BJ (cell line): ENCODE data around the gene STMN1. TPM values are rescaled to one million over a fixed set of nuclear protein-coding genes. Genes with fewer than 3 reads are reported as not detected.
A peak's percentile ranks its signal among the peaks of the same experiment; 100 is the strongest.

ENCODE experiments used
- CTCF ChIA-PET: fragments of 350-600 bp; formaldehyde crosslinking; extraction: SDS; loops from one replicate; lab custom pipeline; 2021; ENCODE audit warnings: antibody characterized with exemption, inconsistent platforms; lab: Yijun Ruan, JAX
- POLR2A ChIA-PET: fragments of 300-600 bp; sonication (Branson Sonifier 250); formaldehyde crosslinking; extraction: SDS; loops from one replicate; lab custom pipeline; 2021; ENCODE audit warnings: antibody characterized with exemption; lab: Charles Lee
- DNase-seq: peaks from one replicate; pipeline ENCODE4 v3.0.0-alpha.2; 2011; ENCODE audit warnings: low read depth
- H3K27me3 ChIP-seq: 2 replicates; pipeline ENCODE4 v1.6.0; 2011; ENCODE audit warnings: low read length; ENCODE audit not compliant: control insufficient read depth, insufficient read depth
- H3K36me3 ChIP-seq: 2 replicates; pipeline ENCODE4 v1.5.1; 2011; ENCODE audit warnings: low read length; ENCODE audit not compliant: control insufficient read depth, insufficient read depth
- H3K4me3 ChIP-seq: 2 replicates; pipeline ENCODE4 v1.5.1; 2011; ENCODE audit warnings: low read depth, mild to moderate bottlenecking, control low read depth, low read length
- polyA plus RNA-seq: library from polyadenylated mRNA; depleted of rRNA; stranded (reverse); fragments of >200 nt; gene quantifications from 2 replicates; pipeline ENCODE4 v1.2.3, GENCODE V29; 2011
- TF ChIP-seq, protein P1 (sequence below): IDR thresholded peaks from 2 replicates; pipeline ENCODE4 v1.5.1; 2011; ENCODE audit warnings: low read depth, mild to moderate bottlenecking, control low read depth, inconsistent platforms, low read length, moderate library complexity; ENCODE audit not compliant: insufficient read depth

The STMN1 gene
- polyA plus RNA-seq, 1 experiment, result 57.1 TPM

DNA sequence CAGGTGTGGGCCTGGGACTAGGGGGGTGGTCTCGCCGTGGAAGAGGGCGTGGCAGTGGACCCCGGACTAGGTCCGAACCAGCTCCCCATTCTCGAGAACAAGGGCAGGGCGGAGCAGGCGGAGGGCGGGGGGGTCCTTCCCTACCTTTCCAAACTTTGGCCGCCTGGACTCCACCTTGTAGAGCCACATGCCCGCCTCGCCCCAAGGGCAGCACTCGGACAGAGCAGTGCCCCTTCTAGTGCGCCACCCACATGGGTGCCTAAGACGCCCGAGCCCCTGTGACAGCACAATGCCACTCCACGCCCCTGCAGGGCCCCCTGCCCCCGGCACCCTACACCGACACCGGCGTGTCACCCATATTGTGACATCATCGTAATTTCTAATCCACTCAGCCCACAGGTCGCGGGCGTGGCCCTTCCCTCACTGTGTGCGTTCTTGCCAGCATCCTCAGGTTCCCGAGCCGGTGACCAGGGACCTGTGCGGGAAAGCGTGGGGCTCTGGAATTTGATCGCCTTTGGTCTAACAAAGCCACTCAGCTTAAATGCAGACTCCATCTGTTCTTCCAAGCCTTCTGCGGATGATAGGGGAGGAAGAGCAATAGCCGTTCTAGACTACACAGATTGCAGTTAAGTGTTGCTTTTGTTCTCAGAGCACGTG is 553 bp upstream of the STMN1 start:
- no peak for DNase-seq
- peak overlapping the region; percentile 86 for H3K4me3 ChIP-seq
- CTCF ChIA-PET, result interaction anchor here (1.6 to 13.9 kb wide), 3 partner anchors 11 to 92 kb away, joined by 4 to 308 read pairs (median 9); partner anchors contain the start of gene PAFAH2
- POLR2A ChIA-PET, result no interaction called here
- H3K36me3 ChIP-seq, result no peaks in the 10 kb centered on the region
- no peaks in the 10 kb centered on the region for H3K27me3 ChIP-seq
- TF ChIP-seq, protein P1, sequence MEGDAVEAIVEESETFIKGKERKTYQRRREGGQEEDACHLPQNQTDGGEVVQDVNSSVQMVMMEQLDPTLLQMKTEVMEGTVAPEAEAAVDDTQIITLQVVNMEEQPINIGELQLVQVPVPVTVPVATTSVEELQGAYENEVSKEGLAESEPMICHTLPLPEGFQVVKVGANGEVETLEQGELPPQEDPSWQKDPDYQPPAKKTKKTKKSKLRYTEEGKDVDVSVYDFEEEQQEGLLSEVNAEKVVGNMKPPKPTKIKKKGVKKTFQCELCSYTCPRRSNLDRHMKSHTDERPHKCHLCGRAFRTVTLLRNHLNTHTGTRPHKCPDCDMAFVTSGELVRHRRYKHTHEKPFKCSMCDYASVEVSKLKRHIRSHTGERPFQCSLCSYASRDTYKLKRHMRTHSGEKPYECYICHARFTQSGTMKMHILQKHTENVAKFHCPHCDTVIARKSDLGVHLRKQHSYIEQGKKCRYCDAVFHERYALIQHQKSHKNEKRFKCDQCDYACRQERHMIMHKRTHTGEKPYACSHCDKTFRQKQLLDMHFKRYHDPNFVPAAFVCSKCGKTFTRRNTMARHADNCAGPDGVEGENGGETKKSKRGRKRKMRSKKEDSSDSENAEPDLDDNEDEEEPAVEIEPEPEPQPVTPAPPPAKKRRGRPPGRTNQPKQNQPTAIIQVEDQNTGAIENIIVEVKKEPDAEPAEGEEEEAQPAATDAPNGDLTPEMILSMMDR, result no peak

DNA sequence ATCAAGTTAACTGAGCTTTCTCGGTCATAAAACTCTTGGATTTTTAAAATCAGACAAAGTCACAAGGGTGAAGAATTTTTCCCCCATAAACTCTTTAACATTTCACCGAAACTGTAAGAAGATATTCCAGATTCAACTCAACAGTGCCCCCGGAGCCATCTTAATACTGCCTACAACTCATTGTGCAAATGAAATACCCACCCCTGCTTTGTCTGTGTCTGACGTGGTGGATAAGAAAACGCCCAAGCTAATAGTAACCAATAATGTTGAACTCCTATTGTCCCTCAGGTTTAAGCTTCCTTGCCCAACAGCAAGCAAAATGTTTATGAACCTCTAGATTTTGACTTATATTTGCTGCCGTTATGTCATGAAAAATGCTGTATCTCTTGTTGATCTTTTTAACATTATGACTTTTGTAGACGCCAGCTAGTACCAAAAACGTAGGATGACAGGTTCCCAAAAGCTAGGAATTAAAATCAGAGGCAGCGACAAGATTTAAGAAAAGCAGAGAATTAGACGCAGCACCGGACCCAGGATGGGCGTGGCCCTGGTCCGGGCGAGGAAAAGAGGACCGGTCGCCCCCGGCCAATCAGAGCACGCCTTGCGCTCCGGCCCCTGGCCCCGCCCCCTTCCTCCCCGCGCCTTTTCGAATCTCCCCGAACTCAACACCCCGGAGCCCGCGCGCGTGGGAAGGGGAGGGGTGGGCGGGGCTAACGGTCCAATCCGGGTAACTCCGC is 1.1 kb downstream of the STMN1 start:
- peak overlapping the region; percentile 86 for H3K4me3 ChIP-seq
- TF ChIP-seq, protein P1, result no peak
- ChIA-PET POLR2A (interaction anchor here (0.7 kb wide), 1 partner anchor 514 kb away, joined by 5 read pairs; no protein-coding TSS in a partner anchor), CTCF (interaction anchor here (1.0 to 13.9 kb wide), 5 partner anchors 9 to 94 kb away, joined by 3 to 308 read pairs (median 5); partner anchors contain the start of gene PAFAH2)
- peak; percentile 52 for DNase-seq
- peaks cover 1% of the 10 kb centered on the region; the same call in 1 of the 2 replicates for H3K36me3 ChIP-seq
- no peaks in the 10 kb centered on the region for H3K27me3 ChIP-seq

DNA sequence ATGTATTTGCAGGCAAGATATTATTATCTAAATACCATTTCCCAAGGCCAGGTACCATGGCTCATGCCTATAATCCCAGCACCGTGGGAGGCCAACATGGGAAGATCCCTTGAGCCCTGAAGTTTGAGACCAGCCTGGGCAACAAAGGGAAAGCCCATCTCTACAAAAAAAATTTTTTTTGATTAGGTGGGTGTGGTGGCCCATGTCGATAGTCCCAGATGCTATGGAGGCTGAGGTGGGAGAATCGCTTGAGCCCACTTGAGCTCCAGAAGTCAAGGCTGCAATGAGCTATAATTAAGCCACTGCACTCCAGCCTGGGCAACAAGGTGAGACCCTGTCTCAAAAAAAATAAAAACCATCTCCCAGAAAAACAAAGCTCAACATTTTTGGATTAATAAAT is 2.2 kb downstream of the STMN1 start:
- ChIA-PET POLR2A (interaction anchor here (0.6 kb wide), 1 partner anchor 78 kb away, joined by 3 read pairs; no protein-coding TSS in a partner anchor), CTCF (interaction anchor here (1.4 to 13.9 kb wide), 4 partner anchors 9 to 242 kb away, joined by 4 to 308 read pairs (median 22); partner anchors contain the start of gene PAFAH2)
- no peaks in the 10 kb centered on the region for H3K27me3 ChIP-seq
- TF ChIP-seq, protein P1, result no peak
- DNase-seq, result no peak
- H3K4me3 ChIP-seq, result peak overlapping the region; percentile 86; the same call in 1 of the 2 replicates
- peaks cover 1% of the 10 kb centered on the region; the same call in 1 of the 2 replicates for H3K36me3 ChIP-seq

DNA sequence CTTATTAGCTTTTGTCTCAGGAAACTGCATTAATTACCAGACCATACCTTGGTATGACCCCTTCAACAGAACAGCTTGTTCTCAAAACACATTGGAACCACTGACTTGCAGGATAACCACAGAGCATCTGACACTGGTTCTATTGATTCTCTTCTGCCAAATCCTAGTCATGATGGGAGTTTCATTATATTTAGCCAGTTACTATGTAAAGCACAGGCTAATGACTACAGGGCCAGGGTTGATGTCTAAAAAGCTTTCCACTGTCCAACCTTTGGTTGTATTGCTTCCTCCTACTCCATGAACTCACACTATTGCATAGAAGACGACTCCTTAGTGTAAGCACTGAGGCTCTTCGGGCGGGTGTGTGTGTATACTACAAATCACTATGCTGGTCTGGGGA is 3.8 kb downstream of the STMN1 start:
- POLR2A ChIA-PET, result interaction anchor here (1.0 kb wide), 1 partner anchor 9 kb away, joined by 3 read pairs; no protein-coding TSS in a partner anchor
- no peak overlapping the region for H3K4me3 ChIP-seq
- DNase-seq, result no peak
- H3K27me3 ChIP-seq, result no peaks in the 10 kb centered on the region
- peaks cover 3% of the 10 kb centered on the region; the same call in 1 of the 2 replicates for H3K36me3 ChIP-seq
- CTCF ChIA-PET, result interaction anchor here (0.5 to 13.9 kb wide), 4 partner anchors 8 to 297 kb away, joined by 3 to 308 read pairs (median 4); partner anchors contain the start of gene PAFAH2
- TF ChIP-seq, protein P1, result no peak
